Skeletal muscle tissue (tissue), 4 donors: ENCODE data around the gene SEC31B. TPM values are rescaled to one million over a fixed set of nuclear protein-coding genes. Genes with fewer than 3 reads are reported as not detected.

Experiments
- H3K27ac ChIP-seq: one replicate; pipeline ENCODE4 v1.7.0; 2013; ENCODE audit warnings: mild to moderate bottlenecking, low read depth, low read length, inconsistent platforms
- H3K27me3 ChIP-seq, 3 donors: one replicate each; pipeline ENCODE4 v1.7.0; 2013; ENCODE audit warnings: low read length in 3 of 3; ENCODE audit not compliant: control insufficient read depth in 3 of 3, insufficient read depth in 3 of 3
- H3K36me3 ChIP-seq, 3 donors: one replicate each; pipeline ENCODE4 v1.7.0; 2013; ENCODE audit warnings: low read length in 3 of 3; ENCODE audit not compliant: control insufficient read depth in 3 of 3, insufficient read depth in 3 of 3
- H3K4me1 ChIP-seq, 3 donors: one replicate each; pipeline ENCODE4 v1.7.0; 2013; ENCODE audit warnings: low read length in 3 of 3, mild to moderate bottlenecking in 3 of 3; ENCODE audit not compliant: control insufficient read depth in 3 of 3, insufficient read depth in 3 of 3
- H3K4me3 ChIP-seq, 3 donors: one replicate each; pipeline ENCODE4 v1.7.0; 2013; ENCODE audit warnings: low read length in 3 of 3
- H3K9ac ChIP-seq, 3 donors: one replicate each; pipeline ENCODE4 v1.7.0; 2013; ENCODE audit warnings: low read length in 3 of 3, mild to moderate bottlenecking in 3 of 3, moderate library complexity in 2 of 3, low read depth in 1 of 3
- H3K9me3 ChIP-seq, 3 donors: one replicate each; pipeline ENCODE4 v1.7.0; 2013; ENCODE audit warnings: low read length in 3 of 3; ENCODE audit not compliant: control insufficient read depth in 3 of 3
- total RNA-seq: library from RNA; depleted of rRNA; stranded (reverse); fragments of >200 nt; gene quantifications from one replicate; pipeline ENCODE4 v1.2.3, GENCODE V29; 2014
- donor health status: Osteomylitis.

Gene SEC31B
- total RNA-seq, 1 donor from 2014 or later = 2.6 TPM

DNA sequence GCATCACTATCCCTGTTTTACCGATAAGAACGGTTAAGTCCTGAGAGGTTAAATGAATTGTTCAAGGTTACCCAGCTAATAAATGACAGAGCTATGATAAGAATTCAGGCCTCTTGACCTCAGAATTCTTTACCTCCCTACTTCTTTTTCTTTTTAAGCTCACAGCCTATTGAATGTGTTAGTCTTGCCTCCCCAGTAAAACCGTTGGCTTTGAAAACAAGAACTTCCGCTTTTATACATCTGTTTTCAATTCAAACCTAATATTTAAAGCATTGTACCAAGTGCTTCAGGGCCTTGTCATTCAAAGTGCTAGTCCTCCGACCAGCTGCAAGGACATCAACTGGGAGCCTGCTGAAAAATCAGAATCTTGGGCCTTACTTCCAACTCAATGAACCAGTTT is 15.6 kb downstream of the SEC31B start:
- no peaks in the 10 kb centered on the region for H3K4me1 ChIP-seq
- peaks cover 46 to 80% (median 46%) of the 10 kb centered on the region in 3 donors for H3K36me3 ChIP-seq
- H3K27ac ChIP-seq = no peak overlapping the region
- H3K9ac ChIP-seq = no peak overlapping the region
- no peaks in the 10 kb centered on the region for H3K27me3 ChIP-seq
- no peaks in the 10 kb centered on the region for H3K9me3 ChIP-seq
- no peak overlapping the region for H3K4me3 ChIP-seq

DNA sequence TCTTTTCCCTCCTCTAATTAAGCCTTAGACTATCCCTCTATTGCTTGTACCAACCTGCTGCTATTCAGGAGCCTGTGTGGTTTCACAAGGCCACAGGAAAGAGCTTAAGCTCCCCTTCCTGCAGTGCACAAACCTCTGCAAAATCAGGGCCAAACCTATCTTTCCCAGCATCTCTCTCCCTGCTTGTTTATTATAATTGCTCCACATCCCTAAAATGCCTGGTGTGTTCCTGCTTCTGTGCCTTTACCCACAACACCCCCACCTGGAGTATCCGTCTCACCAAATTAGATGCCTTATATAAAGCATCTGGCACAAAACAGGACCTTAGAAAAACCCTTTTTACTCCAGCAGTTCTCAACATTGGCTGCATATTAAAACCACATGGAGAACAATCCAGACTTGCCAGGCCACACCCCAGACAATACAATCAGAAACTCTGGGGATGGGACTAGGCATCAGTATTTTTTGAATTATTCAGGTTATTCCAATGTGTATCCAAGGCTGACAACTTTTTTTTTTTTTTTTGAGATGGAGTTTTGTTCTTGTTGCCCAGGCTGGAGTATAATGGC is 16.7 kb downstream of the SEC31B start:
- no peaks in the 10 kb centered on the region for H3K4me1 ChIP-seq
- H3K4me3 ChIP-seq = no peak overlapping the region
- H3K9ac ChIP-seq = no peak overlapping the region
- H3K9me3 ChIP-seq = no peaks in the 10 kb centered on the region
- peaks cover 49 to 82% (median 52%) of the 10 kb centered on the region in 3 donors for H3K36me3 ChIP-seq
- no peak overlapping the region for H3K27ac ChIP-seq
- no peaks in the 10 kb centered on the region for H3K27me3 ChIP-seq

- Histone ChIP-seq H3K36me3 (peaks cover 53 to 84% (median 55%) of the 10 kb centered on the region in 3 donors), H3K4me1 (no peaks in the 10 kb centered on the region), H3K9me3 (no peaks in the 10 kb centered on the region), H3K4me3 (no peak overlapping the region), H3K27ac (no peak overlapping the region), H3K27me3 (no peaks in the 10 kb centered on the region), H3K9ac (no peak overlapping the region)
Measured at GRCh38 chr10:100501423-100501822, 18.2 kb downstream of the SEC31B start.

GRCh38 chr10:100498059-100498458 is 21.6 kb downstream of the SEC31B start:
- Histone ChIP-seq H3K4me1 (no peaks in the 10 kb centered on the region), H3K27ac (no peak overlapping the region), H3K36me3 (peaks cover 55 to 80% (median 67%) of the 10 kb centered on the region in 3 donors), H3K4me3 (no peak overlapping the region), H3K9me3 (no peaks in the 10 kb centered on the region), H3K9ac (no peak overlapping the region), H3K27me3 (no peaks in the 10 kb centered on the region)

DNA sequence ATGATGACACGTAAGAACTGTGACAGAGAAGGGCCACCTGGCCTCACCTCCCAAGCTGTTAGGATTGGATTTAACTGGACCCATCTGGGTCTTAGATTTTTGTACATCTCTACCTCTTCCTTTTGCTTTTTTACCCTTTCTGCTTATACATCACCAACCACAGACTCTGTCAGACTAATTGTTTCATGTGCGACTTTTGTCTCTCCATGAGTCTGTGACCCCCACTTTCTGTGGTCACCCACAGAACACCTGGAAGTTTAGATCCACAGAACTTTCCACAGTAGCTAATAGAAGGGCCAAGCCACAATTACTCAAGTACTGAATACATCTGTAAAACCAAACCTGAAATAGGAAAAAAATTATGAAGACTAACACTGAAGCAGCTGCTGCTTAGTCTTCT is 23.1 kb downstream of the SEC31B start:
- Histone ChIP-seq H3K27ac (no peak overlapping the region), H3K4me3 (no peak overlapping the region), H3K27me3 (no peaks in the 10 kb centered on the region), H3K9me3 (no peaks in the 10 kb centered on the region), H3K4me1 (no peaks in the 10 kb centered on the region), H3K36me3 (peaks cover 48 to 71% (median 68%) of the 10 kb centered on the region in 3 donors), H3K9ac (no peak overlapping the region)

- peaks cover 40 to 61% (median 59%) of the 10 kb centered on the region in 3 donors for H3K36me3 ChIP-seq
- no peak overlapping the region for H3K27ac ChIP-seq
- H3K9ac ChIP-seq = no peak overlapping the region
- no peak overlapping the region for H3K4me3 ChIP-seq
- H3K9me3 ChIP-seq = no peaks in the 10 kb centered on the region
- H3K27me3 ChIP-seq = no peaks in the 10 kb centered on the region
- H3K4me1 ChIP-seq = no peaks in the 10 kb centered on the region
Measured at GRCh38 chr10:100490531-100490930, 29.1 kb downstream of the SEC31B start.

DNA sequence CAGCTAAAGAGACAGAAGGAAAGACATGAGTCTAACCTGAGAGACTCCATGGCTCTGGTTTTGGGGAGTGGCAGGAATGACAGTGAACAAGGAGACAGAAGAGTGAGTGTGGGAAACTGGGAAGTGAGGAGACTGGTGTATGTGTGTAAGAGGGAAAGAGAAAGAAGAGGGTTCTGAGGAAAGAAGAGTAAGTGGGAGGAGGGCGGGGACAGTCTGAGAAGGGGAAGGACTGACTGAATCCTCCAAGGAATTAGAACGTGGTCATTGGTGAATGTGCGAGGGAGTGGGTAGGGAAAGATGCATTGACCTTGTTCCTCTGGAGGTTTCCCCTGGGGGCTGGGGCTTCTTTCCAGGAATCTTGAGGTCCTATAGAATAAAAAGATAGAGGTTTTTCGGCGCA is 30.3 kb downstream of the SEC31B start:
- H3K27me3 ChIP-seq = no peaks in the 10 kb centered on the region
- peaks cover 38 to 62% (median 61%) of the 10 kb centered on the region in 3 donors for H3K36me3 ChIP-seq
- no peak overlapping the region for H3K4me3 ChIP-seq
- H3K9ac ChIP-seq = no peak overlapping the region
- H3K4me1 ChIP-seq = no peaks in the 10 kb centered on the region
- H3K9me3 ChIP-seq = no peaks in the 10 kb centered on the region
- no peak overlapping the region for H3K27ac ChIP-seq

- Histone ChIP-seq H3K9me3 (no peaks in the 10 kb centered on the region), H3K4me3 (no peak overlapping the region), H3K27me3 (no peaks in the 10 kb centered on the region), H3K4me1 (peaks cover 4 to 6% (median 5%) of the 10 kb centered on the region in 3 donors), H3K9ac (no peak overlapping the region), H3K27ac (no peak overlapping the region), H3K36me3 (peaks cover 36 to 54% (median 53%) of the 10 kb centered on the region in 3 donors)
Measured at GRCh38 chr10:100487529-100487928, 32.1 kb downstream of the SEC31B start.

DNA sequence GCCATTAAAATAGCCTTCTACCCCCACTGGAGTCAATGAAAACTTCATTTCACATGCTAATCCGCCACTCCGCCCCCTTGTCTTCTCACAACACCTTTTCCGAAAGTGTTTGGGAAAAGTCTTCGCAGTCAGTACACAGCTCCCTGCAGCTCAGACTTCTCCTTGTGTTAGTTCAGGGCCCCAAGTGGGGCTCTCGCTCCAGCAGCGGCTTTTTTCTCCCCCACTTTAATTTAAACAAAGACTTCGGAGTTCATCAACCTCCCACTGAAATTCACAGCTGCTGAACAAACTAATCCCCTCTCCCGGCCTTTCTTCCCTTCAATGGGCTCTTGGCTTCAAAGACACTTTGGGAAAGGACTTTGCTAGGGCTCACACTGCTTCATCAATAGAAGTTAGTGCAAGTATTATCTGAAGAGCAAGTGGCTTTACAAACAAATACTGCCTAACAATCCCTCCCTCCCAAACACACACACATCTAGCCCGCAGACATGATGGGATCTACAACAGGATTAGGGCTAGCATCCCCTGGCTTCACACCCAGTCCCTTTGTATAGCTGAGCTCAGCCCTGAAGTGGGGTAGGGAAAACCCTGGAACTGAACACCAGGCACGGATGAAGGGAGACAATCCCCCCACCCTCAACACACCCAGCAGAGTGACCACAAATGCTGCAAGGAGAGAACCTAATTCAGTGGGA is 33.7 kb downstream of the SEC31B start:
- Histone ChIP-seq H3K9ac (no peak overlapping the region), H3K9me3 (no peaks in the 10 kb centered on the region), H3K36me3 (peaks cover 36 to 50% (median 47%) of the 10 kb centered on the region in 3 donors), H3K27ac (no peak overlapping the region), H3K4me3 (no peak overlapping the region), H3K4me1 (peaks cover 14 to 15% (median 15%) of the 10 kb centered on the region in 3 donors), H3K27me3 (peaks cover under 1 to 6% (median 2%) of the 10 kb centered on the region in 3 donors)

- Histone ChIP-seq H3K36me3 (peaks cover 33 to 50% (median 42%) of the 10 kb centered on the region in 3 donors), H3K9ac (no peak overlapping the region), H3K9me3 (no peaks in the 10 kb centered on the region), H3K4me1 (peaks cover 14 to 15% (median 15%) of the 10 kb centered on the region in 3 donors), H3K27me3 (peaks cover 6 to 12% (median 8%) of the 10 kb centered on the region in 3 donors), H3K4me3 (no peak overlapping the region), H3K27ac (no peak overlapping the region)
Measured at GRCh38 chr10:100485366-100485765, 34.3 kb downstream of the SEC31B start.
